Type B pancreatic cell (in vitro differentiated cells): ENCODE measurements around the gene FAM72C. TPM values are rescaled to one million over a fixed set of nuclear protein-coding genes. Genes with fewer than 3 reads are reported as not detected.
"Not testable (repeated sequence)": the region's sequence is repeated elsewhere in the genome, so short reads cannot be mapped to it uniquely, and the experiment has no call there.

ENCODE experiments used
- DNase-seq: peaks from one replicate; pipeline ENCODE4 v3.0.0; 2021; ENCODE audit warnings: mixed read lengths; ENCODE audit not compliant: unreplicated experiment; ENCODE audit errors: extremely low spot score
- H3K27ac Mint-ChIP-seq: 2 replicates; pipeline ENCODE4 v1.8.0; 2021; ENCODE audit warnings: mild to moderate bottlenecking, mixed read lengths
- H3K27me3 Mint-ChIP-seq: 2 replicates; pipeline ENCODE4 v1.8.0; 2021; ENCODE audit warnings: mixed read lengths
- H3K36me3 Mint-ChIP-seq: 2 replicates; pipeline ENCODE4 v1.8.0; 2021; ENCODE audit warnings: mixed read lengths
- H3K4me1 Mint-ChIP-seq: one replicate; pipeline ENCODE4 v1.8.0; 2021; ENCODE audit warnings: mixed read lengths; ENCODE audit not compliant: unreplicated experiment
- H3K4me3 Mint-ChIP-seq: 2 replicates; pipeline ENCODE4 v1.8.0; 2021; ENCODE audit warnings: mild to moderate bottlenecking, mixed read lengths
- H3K9me3 Mint-ChIP-seq: 2 replicates; pipeline ENCODE4 v1.8.0; 2021; ENCODE audit warnings: mixed read lengths
- total RNA-seq: library from RNA; stranded (reverse); gene quantifications from 2 replicates; pipeline ENCODE4 v1.2.1, GENCODE V29; 2021; ENCODE audit warnings: low replicate concordance

Gene FAM72C
- total RNA-seq, 1 donor from 2014 or later: 3.6 TPM

DNA sequence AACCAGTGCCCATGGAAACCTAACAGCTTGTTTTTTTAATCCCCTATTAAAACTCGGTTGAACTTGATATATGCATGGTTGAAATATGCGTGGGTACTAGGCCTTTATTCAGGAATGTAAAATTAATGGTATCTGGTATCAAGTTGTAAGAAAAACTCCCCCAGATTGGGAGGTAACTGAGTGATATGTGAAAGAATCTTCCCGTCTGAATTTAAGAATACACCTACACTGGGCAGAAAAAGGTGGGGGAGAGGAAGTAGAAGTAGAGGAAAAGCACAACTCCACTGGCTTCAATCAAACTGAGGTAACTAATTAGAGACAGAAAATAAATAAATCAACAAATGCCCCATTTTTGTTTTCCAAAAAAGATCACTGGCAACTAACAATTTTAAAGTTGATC is 15.9 kb downstream of the FAM72C start:
- not testable (repeated sequence) for H3K27ac Mint-ChIP-seq, H3K4me1 Mint-ChIP-seq, H3K4me3 Mint-ChIP-seq, H3K9me3 Mint-ChIP-seq, H3K27me3 Mint-ChIP-seq, DNase-seq, H3K36me3 Mint-ChIP-seq

DNA sequence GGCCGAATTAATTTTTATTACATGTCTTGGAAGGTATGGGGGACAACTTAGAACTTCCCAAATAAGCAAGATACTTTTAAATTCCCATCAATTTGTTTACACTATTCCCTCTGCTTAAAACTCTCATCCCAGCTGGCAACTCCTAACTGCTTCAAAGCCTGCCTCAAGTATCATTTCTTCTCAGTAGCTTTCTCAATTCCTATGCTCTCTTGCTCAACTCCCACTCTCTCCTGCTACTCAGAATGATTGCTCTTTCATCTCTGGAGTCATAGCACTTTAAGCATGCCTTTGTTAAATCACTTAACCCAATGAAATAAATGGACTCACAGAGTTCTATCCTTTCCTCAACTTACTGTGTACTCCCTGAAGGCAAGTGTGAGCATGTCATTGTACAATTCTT is 18.9 kb downstream of the FAM72C start:
- H3K9me3 Mint-ChIP-seq, H3K27me3 Mint-ChIP-seq, H3K4me1 Mint-ChIP-seq, H3K36me3 Mint-ChIP-seq, H3K27ac Mint-ChIP-seq, H3K4me3 Mint-ChIP-seq, DNase-seq: not testable (repeated sequence)

DNA sequence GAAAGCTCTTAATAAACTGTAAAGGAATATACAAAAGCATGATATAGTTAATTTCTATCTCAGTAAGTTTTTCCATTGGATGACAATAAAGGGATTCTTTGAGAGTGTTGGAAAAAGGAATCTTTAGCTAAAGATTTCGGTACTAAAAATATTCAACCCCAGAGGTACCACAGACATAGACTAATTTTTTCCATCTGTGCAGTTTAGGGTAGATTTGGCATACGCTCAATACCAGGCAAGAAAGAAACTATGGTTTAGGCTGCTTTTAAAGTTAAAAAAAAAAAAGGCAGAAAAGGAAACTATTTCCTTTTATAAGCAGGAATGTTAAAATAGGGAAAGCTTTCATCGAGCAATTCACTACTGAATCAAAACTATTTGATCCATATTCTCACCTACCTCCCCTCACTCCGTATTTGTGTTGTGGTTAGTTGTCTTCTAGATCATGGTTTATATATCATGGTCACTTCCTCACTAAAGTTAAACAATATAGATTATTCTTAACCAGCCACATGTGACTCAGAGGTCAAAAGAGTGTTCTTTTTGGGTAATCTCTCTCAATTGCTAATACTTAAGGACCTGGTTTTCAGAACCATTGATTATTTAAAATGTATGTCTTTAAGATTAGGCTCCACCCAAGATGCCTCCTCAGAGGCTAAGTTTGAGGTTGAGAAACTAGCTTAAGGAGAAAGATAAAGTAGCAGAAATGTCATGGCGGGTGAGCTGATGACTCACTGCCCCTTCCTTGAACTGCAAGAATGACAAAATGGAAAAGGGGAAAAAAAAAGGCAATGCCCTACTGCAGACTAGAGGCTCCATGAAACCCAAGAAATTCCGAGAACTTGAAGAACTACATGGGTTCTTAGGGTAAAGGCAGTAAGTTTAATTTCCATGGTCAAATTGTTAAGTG is 20.0 kb downstream of the FAM72C start:
- not testable (repeated sequence) for DNase-seq, H3K4me3 Mint-ChIP-seq, H3K27me3 Mint-ChIP-seq, H3K27ac Mint-ChIP-seq, H3K36me3 Mint-ChIP-seq, H3K4me1 Mint-ChIP-seq, H3K9me3 Mint-ChIP-seq

DNA sequence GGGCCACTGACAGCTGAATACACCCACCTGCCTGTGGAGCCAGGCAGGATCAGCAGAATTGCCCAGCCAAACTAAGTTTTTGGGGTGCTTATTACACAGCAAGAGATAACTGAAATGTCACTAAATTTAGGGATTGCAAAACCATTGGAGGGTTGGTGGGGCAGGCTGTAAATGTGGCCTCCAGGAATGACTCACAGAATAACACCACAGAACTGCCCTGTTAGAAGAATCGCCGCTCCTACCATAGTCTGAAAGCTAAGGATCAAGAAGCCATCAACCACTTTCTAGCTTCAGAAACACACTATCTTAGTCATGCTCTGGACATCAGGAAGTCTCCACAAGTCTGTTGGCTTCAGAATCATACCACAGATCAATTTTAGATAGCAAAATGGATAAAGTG is 24.0 kb downstream of the FAM72C start:
- not testable (repeated sequence) for H3K9me3 Mint-ChIP-seq, H3K27ac Mint-ChIP-seq, H3K4me1 Mint-ChIP-seq

DNA sequence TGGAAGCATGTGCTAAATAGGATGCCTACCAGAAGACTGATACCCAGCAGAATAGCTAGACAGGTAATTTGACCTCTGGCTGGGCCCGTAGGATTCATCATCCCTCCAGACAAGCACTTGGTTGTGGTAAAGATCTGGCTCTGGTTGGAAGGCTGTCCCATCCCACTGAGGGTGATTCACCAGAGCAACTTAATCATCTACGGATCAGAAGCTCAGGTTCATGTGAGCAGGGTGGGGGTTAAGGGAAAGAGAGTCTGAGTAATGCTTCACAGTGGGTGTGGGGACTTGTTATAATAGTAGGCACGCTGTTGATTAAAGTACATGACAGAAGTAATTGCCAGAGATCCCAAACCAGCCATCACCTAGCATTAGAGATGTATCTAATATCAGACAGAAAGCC is 26.5 kb downstream of the FAM72C start:
- not testable (repeated sequence) for H3K9me3 Mint-ChIP-seq, H3K27ac Mint-ChIP-seq, DNase-seq, H3K27me3 Mint-ChIP-seq, H3K36me3 Mint-ChIP-seq, H3K4me1 Mint-ChIP-seq, H3K4me3 Mint-ChIP-seq

More for the DNA sequence above, 24.0 kb downstream of the FAM72C start:
- not testable (repeated sequence) for H3K27me3 Mint-ChIP-seq, H3K4me3 Mint-ChIP-seq, DNase-seq, H3K36me3 Mint-ChIP-seq

DNA sequence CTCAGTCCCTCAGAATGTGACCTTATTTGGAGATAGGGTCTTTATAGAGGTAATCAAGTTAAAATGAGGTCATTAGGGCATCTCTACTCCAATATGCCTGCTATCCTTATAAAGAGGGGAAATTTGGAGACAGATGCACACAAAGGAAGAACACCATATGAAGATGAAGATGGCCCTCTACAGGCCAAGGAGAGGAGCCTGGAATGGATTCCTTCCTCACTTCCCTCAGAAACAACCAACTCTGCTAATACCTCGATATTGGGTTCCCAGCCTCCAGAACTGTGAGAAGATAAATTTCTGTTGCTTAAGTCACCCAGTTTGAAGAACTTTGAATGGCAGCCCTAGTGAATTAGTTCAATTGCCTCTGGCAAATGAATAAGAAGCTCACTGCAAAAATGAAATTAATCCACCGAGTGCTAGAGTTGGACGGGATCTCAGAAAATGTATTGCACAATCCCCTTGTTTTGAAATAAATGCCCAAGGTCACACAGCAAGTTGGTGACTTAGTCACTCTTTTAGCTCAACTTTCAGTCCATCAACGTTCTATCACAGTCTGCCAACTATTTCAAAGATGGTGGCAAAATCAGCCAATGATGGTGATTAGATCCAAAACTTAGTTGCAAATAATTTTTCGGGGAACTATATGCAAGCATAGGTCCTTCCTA is 27.1 kb downstream of the FAM72C start:
- not testable (repeated sequence) for H3K4me3 Mint-ChIP-seq, DNase-seq, H3K27me3 Mint-ChIP-seq, H3K36me3 Mint-ChIP-seq, H3K27ac Mint-ChIP-seq, H3K4me1 Mint-ChIP-seq, H3K9me3 Mint-ChIP-seq

DNA sequence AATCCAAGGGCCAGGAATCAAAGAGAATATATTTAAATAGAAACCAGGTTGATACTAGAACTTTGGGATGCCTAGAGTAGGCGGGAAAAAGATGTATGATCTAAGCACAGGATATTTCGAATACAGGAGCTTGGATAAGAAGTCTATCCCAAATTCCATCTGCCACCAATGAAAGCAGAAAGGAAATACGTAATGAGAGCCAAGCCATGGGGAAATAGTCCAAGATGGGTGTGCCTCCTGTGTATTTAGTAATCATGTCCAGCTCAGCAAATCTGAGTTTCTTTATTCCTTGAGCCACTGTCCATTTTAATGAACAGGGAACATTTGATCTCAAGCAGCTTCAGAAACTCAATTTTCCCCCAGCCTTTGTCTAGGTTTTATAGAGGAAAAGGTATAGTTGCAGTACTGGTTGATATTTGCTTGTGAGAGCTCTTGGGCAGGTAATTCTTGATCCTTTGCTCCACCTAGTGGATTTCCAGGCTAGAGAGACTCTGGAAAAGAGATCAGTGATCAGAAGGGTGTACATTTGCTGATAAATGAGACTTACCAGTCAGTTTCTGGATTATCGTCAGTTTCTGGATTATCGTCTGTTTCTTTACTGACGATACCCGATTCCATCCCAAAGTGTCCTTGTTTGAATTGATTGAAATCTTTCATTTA is 28.3 kb downstream of the FAM72C start:
- not testable (repeated sequence) for DNase-seq, H3K9me3 Mint-ChIP-seq, H3K4me3 Mint-ChIP-seq, H3K27me3 Mint-ChIP-seq, H3K27ac Mint-ChIP-seq, H3K4me1 Mint-ChIP-seq, H3K36me3 Mint-ChIP-seq

DNA sequence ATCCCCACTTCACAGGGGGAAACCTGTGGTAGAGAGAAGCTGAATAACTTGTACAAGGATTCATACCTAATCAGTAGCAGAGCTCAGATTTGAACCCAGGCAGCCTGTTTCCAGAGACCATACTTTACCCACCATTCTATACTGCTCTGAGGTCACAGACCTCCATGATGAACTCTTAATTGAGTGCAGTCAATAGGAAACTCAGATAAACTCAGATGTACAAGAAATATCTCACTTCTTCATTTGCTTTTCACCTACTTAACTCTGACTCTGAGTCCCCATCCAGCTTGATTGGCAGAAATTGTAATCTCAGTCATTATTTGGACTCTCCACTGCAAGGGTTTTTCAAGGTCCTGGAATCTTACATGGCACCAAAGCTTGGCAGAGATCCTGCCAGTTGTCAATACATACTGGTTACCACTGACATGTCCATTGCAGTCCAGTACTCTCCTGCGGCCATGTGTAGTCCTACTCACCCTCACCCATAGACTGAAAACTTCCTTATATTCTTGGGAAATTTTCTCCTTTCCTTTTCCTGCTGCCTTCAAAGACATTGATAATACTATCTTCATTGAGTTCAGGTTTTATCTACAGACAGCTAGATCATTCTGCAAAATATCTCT is 29.4 kb downstream of the FAM72C start:
- not testable (repeated sequence) for H3K27ac Mint-ChIP-seq, H3K27me3 Mint-ChIP-seq, H3K4me1 Mint-ChIP-seq, H3K36me3 Mint-ChIP-seq, H3K4me3 Mint-ChIP-seq, H3K9me3 Mint-ChIP-seq, DNase-seq

DNA sequence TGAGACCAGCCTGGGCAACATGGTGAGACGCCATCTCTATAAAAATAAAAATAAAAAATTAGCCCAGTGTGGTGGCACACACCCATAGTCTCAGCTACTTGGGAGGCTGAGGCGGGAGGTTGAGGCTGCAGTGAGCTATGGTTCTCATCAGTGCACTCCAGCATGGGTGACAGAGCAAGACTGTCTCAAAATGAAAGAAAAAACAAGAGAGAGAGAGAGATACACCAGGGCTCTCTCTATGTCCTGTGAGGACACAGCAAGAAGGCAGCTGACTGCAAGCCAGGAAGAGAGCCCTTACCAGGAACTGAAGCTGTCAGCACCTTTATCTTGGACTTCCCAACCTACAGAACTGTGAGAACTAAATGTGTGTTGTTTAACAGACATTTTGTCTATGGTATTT is 32.1 kb downstream of the FAM72C start:
- H3K36me3 Mint-ChIP-seq, H3K9me3 Mint-ChIP-seq, DNase-seq, H3K27ac Mint-ChIP-seq, H3K4me3 Mint-ChIP-seq, H3K27me3 Mint-ChIP-seq, H3K4me1 Mint-ChIP-seq: not testable (repeated sequence)

DNA sequence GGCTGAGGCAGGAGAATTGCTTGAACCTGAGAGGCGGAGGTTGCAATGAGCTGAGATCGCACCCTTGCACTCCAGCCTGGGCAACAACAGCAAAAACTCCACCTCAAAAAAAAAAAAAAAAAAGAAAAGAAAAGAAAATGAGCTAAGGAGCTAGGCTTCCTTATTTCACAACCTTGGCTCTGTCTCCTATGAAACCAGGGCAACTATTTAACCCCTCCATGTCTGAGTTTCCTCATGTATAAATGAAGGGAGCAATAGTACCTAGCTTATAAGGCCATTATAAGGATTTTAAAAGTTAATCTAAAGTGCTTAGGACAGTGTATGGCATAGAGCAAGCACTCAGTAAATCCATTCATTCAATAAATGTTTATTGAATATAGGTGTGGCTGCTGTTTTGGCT is 32.9 kb downstream of the FAM72C start:
- DNase-seq, H3K27me3 Mint-ChIP-seq, H3K9me3 Mint-ChIP-seq, H3K4me3 Mint-ChIP-seq, H3K36me3 Mint-ChIP-seq, H3K4me1 Mint-ChIP-seq, H3K27ac Mint-ChIP-seq: not testable (repeated sequence)
